Activated T-cell treated with anti-CD3 and anti-CD28 coated beads, Interleukin-2, amount 50 U/mL, for 48 hours (primary cell): ENCODE measurements around the gene AHCYL2.
"Not testable (repeated sequence)": the region's sequence is repeated elsewhere in the genome, so short reads cannot be mapped to it uniquely, and the experiment has no call there.

ENCODE experiments used
- DNase-seq, 2 experiments: peaks; one replicate each; pipeline ENCODE4 v3.0.0-alpha.2; 2020

Gene AHCYL2

GRCh38 chr7:129462420-129462819 is 237.6 kb downstream of the AHCYL2 start:
- no peak for DNase-seq

GRCh38 chr7:129464194-129464593 is 239.4 kb downstream of the AHCYL2 start:
- no peak for DNase-seq

- no peak for DNase-seq
Observed at GRCh38 chr7:129465080-129465479, 240.2 kb downstream of the AHCYL2 start.

GRCh38 chr7:129466796-129467195 is 242.0 kb downstream of the AHCYL2 start:
- DNase-seq, result no peak

- no peak for DNase-seq
Observed at GRCh38 chr7:129468087-129468486, 243.3 kb downstream of the AHCYL2 start.

- no peak for DNase-seq
Observed at GRCh38 chr7:129468547-129468946, 243.7 kb downstream of the AHCYL2 start.

- DNase-seq, result no peak
Observed at GRCh38 chr7:129469930-129470329, 245.1 kb downstream of the AHCYL2 start.

GRCh38 chr7:129470411-129470810 is 245.6 kb downstream of the AHCYL2 start:
- DNase-seq, result no peak

- DNase-seq, result no peak
Observed at GRCh38 chr7:129471402-129471827, 246.6 kb downstream of the AHCYL2 start.

GRCh38 chr7:129475931-129476330 is 251.1 kb downstream of the AHCYL2 start:
- DNase-seq, result not testable (repeated sequence)

- DNase-seq, result not testable (repeated sequence)
Observed at GRCh38 chr7:129476398-129476797, 251.6 kb downstream of the AHCYL2 start.
